Measurements from ENCODE around the gene TMEM126A.
"Not testable (repeated sequence)": the region's sequence is repeated elsewhere in the genome, so short reads cannot be mapped to it uniquely, and the experiment has no call there.

Gene TMEM126A

DNA sequence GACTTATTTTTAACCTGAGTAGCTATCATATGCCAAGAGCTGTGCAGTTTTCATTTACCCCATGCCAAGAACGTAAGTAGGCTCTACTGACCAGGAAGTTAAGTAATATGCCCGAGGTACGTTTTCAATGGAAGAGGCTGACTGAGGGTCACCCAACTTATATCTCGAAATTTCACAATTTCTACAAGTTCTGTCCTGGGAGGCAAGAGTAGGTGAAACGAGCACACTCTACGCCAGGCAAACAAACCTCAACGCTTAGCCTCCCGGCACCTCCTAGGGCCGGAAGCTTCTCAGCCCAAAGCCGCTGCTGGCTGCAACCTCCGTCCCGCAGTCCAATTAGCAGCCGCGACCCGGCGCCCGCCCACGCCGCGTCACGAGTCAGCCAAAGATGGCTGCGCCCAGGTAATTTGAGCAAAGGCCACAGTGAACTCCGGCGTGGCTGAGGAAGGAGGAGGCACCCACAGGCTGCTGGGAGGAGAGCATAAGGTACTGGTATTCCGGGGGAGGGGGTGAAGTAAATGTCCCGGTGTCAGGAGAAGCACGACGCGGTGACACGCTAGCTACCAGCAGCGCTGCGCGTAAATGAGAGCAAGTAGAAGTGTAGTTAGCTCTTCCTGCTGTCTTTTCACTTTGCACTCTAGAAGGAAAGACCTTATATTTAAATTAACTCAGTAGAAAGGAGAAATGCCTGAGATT, at the start of gene TMEM126A:
TMEM126A (plus strand) TSS at position 364 of the 696 bp plus-strand sequence. CDS start 2,289 bp downstream, outside the sequence.
- peak; percentile 51 for FAIRE-seq

DNA sequence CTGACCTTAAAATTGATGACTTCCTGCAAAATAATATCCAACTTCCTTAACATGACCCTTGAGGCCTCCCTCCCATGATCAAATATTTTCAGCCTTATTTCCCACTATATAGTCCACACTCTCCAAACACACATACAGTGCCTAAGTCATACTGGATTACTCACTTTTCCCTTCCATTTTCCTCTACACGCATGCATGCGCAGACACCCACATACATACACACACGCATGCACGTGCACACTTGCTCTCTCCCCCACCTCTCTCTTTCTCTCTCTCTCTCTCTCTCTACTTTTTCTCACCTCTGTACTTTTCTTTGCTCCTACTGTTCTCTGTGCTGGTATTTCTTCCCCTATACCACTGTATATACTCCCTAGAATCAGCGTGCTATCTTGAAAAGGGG, 48.7 kb upstream of the TMEM126A start:
- no peak for FAIRE-seq

DNA sequence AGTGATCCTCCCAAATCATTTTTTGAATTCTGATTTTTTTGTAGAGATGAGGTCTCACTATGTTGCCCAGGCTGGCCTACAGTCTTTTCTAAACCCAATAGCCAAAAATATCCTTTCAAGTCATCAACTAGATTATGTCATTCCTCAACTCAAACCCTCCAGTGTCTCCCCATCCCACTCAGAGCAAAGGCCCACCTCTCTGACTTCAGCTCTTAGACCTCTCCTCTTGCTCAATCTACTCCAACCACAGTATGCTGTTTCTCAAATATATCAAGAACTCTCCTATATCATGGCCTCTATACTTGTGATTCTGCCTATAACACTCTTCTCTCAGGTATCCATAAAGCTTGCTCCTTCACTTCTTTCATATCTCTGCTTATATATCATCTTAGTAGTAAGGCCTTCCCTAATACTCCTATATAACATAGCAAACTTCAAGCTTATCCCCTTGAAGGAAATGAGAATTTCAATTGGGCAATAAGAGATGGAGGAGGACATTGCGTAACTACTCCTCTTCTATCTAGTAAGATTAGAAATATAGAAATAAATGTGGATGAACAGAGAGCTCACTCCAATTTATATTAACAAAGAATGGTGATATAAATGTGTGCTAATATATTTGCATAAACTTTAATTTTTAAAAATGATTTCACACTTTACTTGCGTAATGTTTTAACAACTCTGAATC, 45.1 kb upstream of the TMEM126A start:
- no peak for FAIRE-seq

DNA sequence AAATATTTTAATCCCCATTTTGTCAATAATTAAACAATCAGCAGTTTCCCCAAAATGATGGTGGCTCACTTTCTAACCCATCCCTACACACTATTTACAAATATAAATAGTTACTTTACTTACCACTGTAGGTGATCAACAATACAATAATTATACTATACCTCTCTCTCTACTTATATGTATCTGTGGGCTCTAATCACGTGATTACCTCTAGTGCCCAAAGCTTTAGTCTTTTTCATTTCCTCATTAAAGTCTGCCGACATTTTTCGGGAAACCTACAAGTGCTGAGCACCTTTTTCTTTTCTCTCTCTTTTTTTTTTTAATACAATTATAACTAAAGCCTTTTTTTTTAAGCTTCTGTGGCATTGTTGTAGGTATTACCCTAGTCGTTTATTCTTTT, 44.5 kb upstream of the TMEM126A start:
- FAIRE-seq, result no peak

DNA sequence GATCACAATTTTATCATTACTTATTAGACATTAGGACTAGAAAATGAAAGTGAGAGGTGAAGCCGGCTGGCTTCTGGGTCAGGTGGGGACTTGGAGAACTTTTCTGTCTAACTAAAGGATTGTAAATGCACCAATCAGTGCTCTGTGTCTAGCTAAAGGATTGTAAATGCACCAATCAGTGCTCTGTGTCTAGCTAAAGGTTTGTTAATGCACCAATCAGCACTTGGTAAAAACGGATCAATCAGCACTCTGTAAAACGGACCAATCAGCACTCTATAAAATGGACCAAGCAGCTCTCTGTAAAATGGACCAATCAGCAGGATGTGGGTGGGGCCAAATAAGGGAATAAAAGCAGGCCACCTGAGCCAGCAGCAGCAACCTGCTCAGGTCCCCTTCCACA, 41.5 kb upstream of the TMEM126A start:
- not testable (repeated sequence) for FAIRE-seq

DNA sequence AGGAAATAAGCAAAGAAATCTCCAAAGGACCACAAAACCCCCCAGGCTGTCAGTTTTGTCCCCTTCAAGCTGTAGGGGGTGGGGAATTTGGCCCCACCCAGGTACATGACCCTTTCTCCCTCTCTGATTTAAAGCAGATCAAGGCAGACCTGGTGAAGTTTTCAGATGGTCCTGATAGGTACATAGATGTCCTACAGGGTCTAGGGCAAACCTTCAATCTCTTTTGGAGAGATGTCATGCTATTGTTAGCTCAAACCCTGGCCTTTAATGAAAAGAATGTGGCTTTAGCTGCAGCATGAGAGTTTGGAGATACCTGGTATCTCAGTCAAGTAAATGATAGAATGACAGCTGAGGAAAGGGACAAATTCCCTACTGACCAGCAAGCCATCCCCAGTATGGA, 39.1 kb upstream of the TMEM126A start:
- not testable (repeated sequence) for FAIRE-seq

DNA sequence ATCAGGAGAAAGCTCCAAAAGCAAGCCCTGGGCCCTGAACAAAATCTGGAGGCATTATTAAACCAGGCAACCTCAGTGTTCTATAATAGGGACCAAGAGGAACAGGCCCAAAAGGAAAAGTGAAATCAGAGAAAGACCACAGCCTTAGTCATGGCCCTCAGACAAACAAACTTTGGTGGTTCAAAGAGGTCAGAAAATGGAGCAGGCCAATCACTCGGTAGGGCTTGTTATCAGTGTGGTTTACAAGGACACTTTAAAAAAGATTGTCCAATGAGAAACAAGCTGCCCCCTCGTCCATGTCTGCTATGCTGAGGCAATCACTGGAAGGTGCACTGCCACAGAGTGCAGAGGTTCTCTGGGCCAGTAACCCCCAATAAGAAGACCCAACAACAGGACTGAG, 38.5 kb upstream of the TMEM126A start:
- FAIRE-seq, result not testable (repeated sequence)

DNA sequence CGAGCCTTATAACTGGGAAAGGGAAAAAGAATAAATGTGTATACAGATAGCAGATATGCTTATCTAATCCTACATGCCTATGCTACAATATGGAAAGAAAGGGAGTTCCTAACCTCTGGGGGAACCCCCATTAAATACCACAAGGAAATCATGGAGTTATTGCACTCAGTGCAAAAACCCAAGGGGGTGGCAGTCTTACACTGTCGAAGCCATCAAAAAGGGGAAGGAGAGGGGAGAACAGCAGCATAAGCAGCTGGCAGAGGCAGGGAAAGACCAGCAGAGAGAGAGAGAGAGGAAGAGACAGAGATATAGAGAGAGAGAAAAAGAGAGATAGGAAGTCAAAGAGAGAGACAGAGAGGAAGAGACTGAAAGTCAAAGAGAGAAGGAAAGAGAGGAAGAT, 36.1 kb upstream of the TMEM126A start:
- not testable (repeated sequence) for FAIRE-seq

DNA sequence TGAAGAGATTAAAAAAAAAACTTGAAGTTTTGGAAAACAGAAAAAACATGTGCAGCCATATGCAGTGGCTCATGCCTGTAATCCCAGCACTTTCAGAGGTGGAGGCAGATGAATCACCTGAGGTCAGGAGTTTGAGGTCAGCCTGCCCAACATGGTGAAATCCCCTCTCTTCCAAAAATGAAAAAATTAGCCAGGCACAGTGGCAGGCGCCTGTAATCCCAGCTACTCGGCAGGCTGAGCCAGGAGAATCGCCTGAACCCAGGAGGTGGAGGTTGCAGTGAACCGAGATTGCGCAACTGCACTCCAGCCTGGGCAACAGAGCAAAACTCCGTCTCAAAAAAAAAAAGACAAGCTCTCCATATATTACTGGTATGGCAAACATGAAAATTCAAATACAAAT, 28.3 kb upstream of the TMEM126A start:
- no peak for FAIRE-seq

DNA sequence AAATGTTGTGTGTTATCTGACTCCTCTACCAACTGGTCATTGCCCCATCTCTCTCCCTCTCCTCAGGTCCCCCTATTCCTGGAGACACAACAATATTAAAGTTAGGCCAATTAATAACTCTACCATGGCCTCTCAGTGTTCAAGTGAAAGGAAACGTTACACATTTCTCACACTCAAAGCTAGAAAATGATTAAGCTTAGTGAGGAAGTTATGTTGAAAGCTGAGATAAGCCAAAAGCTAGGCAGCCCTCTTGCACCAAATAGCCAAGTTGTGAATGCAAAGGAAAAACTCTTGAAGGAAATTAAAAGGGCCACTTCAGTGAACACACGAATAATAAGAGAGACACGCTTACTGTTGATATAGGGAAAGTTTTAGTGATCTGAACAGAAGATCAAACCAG, 27.5 kb upstream of the TMEM126A start:
- no peak for FAIRE-seq

DNA sequence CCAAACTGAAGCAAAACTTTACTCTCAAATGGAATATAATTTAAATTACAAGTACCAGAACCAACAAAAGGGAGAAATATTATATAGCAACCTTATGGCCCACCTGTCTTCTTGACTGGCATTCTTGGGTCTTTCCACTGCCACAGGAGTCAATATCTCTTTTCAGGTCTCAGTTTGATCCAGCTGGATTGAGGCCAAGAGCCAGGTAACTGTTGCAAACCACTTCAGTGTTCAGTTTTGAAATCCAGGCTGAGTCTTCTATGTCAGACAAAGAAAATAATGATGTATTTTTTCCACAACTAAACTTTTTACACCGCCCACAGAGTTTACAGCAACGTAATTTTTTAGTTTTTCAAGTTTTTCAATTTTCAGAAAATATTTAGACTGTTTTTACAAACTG, 21.3 kb upstream of the TMEM126A start:
- no peak for FAIRE-seq

DNA sequence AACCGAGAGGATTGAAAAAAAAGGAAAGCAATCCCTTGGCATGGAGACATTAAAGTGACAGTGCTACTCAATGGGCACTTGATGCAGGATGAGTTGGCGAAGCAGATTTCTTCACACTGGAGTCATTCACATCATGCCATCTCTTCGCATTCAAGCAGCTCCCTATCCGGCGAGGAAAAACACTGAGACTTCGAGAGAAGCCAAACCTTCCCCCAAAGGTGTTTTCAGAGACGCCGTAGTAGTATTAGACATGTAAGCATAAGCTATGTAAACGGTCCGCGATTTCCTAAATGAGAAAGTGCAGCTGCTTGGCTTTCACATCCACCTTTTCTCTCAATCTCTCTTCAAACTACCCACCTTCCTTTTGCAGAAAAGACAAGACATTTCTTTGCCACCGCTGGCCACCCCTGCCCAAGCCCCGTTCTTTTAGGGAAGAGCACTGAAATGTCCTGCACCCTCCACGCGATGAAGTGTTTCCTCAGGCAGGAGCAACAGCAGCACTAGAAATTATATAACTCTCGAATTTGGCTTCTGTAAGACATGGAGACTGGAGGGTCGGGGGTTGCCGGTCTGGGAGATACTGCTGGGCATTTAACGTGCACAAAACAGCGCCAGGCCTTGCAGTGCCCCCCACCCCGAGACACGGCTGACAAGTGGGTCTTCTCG, 20.3 kb upstream of the TMEM126A start, which contains the start of gene DLG2:
DLG2 (minus strand) TSS at position 13 of the 666 bp plus-strand sequence.
- no peak for FAIRE-seq

DNA sequence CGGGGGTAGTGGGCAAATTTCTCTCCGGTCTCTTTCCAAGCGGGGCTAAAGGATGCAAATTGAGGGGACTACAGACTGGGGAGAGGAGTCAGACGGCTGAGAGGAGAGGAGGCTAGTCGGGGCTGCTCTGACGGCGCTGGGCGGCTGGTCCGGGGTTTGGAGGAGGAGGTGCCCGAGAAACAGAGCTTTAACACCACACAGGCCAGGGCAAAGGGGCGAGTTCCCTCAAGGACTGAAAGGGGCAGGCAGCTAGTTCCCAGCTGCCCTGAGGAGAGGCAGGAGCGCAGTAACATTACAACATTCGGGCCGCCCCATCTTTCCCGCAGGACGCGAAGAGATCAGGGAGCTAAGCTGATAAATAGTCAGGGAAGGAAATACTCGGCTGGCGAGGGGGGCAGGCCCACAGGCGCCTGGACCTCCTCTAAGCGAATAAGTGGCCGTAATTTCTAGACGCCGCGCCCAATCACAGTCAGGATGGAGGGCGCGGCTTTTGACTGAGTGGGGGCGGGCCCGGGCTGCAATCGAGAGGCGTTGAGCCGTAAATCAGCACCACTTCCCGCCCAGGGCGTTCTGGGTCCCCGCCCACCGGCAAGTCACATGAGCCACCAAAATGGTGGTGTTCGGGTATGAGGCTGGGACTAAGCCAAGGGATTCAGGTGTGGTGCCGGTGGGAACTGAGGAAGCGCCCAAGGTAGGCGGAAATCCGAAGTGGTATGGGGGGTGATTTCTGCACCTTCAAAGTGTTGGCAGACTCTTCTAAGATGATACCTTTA, 19.6 kb upstream of the TMEM126A start, which contains the start of gene TMEM126B:
TMEM126B (plus strand) TSS at position 596 of the 773 bp plus-strand sequence; CDS start at position 611, 15 bp downstream.
- FAIRE-seq, result peak; percentile 58

DNA sequence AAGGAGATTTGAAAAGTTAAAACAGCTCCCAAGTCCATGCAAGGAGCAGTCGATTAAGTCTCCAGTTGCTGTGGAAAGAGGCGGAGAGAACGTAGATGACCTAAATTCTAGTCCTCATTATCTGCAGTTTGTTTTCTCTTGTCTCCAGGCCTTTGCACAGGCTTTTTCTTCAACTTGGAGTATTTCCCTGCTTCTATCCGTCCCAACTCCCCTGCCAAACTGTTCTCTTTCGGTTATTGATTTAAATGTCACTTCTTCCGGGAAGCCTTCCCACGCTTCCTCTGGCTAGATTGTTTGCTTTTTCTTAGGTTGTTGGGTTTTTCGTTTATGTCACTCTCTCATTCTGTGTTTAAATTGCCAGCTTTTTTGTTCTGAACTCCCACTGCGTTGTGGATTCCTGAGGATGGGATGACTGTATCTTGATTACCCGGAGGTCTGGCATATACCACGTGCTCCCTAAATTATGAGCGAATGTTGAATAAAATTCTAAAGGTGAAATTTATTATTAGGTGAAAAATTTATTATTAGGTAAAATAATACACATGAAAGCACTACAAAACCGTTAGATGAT, 18.9 kb upstream of the TMEM126A start:
- FAIRE-seq, result no peak

DNA sequence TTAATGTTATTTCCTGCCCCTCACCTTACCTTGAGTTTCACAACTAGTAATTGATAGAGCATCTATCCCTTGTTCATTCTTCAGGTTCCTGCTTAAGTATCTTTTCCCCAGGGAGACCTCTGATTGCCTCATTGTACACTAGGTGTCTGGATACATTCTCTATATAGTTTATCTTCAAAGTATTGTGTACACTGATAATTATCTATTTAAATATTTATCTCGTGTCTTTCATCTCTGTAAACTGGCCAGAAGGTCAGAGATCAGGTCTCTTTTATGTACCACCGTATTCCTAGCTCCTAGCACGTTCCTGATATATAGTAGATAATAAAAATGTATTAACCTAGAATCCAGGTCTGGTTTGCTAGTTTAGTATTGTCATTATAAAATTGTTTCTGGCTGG, 13.0 kb upstream of the TMEM126A start:
- FAIRE-seq, result no peak

DNA sequence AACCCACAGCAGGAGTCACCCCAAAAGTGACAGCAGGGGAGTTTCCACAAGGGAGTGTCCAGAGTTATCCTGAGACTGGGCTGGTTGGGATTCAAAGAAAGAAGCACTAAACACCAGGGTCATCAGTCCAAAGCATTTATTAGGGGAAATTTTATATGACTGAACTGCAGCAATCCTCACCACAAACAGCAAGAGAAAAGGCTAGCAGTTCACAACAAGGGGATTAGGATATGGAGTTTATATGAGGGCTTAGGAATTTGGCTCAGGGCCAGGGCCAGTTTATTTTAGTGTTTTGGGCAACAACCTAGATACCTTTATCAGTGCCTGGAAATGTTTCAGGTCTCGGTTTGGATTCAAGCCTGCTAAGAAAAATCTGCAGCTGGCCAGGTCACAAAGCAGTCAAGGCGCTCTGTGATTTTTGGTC, 4.6 kb upstream of the TMEM126A start:
- no peak for FAIRE-seq

DNA sequence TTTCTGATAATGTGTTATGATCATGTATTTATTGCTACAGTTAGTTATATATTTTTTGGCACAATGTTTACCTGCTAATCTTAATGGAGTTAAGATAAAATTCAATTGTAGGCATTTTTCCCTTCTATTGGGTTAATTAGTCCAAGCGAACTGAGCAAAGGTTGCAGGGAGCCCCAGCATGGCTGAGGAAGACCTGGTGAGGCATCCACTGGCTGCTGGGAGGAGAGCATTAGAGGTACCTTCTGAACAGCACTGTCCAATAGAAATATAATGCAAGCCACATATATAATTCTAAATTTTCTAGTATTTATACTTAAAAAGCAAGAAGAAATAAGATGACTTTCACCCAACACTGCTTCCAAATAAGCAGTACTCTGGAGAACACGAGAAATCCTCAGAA, 689 bp upstream of the TMEM126A start:
- no peak for FAIRE-seq

DNA sequence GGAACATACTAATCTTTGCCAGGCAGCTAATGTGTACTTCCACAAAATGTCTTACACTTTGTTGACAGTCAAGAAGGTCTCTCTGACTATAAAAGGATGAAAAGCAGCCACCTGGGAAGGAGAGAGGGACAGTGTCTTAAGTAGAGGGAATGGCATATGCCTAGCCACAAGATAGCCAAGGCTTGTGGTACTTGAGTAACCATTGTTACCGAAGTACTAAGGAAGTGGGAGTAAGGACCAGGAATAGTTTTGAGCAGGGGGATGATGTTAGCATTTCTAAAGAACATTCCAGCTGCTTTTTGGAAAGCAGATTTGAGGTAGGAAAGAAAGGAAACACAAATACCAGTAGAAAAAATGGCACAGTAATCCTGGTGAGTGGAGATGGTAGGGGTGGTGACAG, 3.4 kb downstream of the TMEM126A start:
- FAIRE-seq, result no peak

DNA sequence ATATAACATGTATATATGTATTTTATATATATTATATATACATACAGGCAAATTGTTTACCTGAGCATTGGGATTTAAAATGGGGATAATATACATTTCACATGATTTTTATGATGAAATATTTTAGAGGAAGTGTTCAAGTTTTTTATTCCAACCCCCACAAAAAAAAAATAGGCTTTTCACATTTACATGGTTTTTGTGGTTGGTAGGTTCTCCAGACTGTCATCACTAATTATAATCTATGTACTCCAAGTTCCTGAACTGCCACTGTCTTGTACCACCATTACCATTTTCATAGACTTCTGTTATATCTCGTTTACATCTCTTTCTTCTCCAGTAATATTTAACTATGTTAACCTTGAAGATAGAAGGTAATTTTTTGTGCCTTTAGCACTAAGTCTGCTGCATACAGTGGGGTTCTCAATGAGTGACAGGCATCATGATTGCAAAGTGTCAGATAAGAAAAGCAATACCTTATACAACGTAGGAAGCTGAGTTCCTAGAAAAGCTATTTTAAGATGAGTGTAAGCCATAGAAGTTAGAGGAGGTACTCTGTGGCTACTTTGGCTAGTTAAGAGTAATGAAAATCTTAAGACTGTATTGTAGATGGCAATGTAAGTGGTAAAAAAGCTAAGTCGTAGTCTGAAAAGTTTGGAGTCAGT, 5.2 kb downstream of the TMEM126A start:
- no peak for FAIRE-seq

DNA sequence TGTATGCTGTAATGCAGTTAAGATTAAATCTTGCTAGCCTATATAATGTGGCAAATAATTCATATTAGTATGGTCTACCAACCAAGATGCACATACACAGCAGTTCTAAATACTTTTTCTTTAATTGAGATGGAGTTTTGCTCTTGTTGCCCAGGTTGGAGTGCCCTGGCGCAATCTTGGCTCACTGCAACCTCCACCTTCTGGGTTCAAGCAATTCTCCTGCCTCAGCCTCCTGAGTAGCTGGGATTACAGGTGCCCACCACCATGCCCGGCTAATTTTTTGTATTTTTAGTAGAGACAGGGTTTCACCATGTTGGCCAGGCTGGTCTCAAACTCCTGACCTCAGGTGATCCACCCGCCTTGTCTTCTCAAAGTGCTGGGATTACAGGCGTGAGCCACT, 6.6 kb downstream of the TMEM126A start:
- not testable (repeated sequence) for FAIRE-seq

DNA sequence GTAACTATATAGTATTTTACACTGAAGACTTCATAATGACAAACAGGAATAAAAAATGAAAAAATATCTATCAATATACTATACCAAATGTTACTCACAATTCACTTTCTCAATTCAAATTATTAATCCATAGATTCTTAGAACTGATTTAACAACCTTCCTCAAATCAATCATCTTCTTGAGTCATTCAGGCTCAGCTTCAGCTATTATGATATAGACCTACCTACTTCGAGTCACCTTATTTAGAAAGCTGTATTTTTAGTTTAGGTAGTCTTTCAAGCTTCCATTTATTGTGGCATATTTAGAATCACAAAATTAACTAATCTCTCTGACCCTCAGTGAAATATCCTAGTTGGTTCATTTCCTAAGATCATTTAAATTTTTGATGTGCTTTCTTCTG, 9.0 kb downstream of the TMEM126A start:
- no peak for FAIRE-seq

DNA sequence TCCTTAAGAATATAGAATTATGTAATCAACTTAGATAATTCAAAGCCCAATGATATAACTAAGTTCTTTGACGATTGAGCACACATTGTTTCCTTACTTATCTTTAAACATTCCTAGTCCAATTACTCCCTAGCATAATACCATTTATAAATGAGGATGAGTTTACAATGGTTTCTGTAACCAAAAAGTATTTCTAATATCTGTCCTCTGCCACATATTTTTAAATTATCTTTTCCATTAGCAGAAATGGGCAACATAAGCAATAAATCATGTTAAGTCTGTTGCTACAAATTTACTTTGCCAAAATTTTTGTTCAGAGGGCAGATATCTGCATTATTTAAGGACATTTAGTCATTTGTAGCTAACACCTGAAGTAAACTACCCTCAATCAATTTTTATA, 10.4 kb downstream of the TMEM126A start:
- no peak for FAIRE-seq

Measured in colon (tissue), 2 donors.